Gastroesophageal sphincter (tissue), 4 donors: ENCODE results near the gene BCL11A. TPM values are rescaled to one million over a fixed set of nuclear protein-coding genes. Genes with fewer than 3 reads are reported as not detected.

Source experiments
- ATAC-seq: fragments of 150-250 bp; one replicate; pipeline ENCODE4 v1.9.1; 2016; ENCODE audit warnings: mild to moderate bottlenecking, moderate library complexity
- H3K27ac ChIP-seq, 4 donors: fragments of 200-600 bp; sonication (generic) in 3 of 4; 1 replicate in 3 of 4; 2 replicates in 1 of 4; pipeline ENCODE4 v1.5.1; 2016 to 2019
- H3K27me3 ChIP-seq: fragments of 200-600 bp; sonication (generic); one replicate; pipeline ENCODE4 v1.5.1; 2019
- H3K36me3 ChIP-seq, 2 donors: fragments of 200-600 bp; sonication (generic); one replicate each; pipeline ENCODE4 v1.5.1; 2019; ENCODE audit warnings: control low read depth in 1 of 2
- H3K4me1 ChIP-seq, 3 donors: fragments of 200-600 bp; sonication (generic); 1 replicate in 2 of 3; 2 replicates in 1 of 3; pipeline ENCODE4 v1.5.1; 2016 to 2019; ENCODE audit warnings: control low read depth in 2 of 3
- H3K4me3 ChIP-seq, 2 donors: fragments of 200-600 bp; sonication (generic); one replicate each; pipeline ENCODE4 v1.5.1; 2019; ENCODE audit warnings: mild to moderate bottlenecking in 1 of 2, moderate library complexity in 1 of 2
- H3K9me3 ChIP-seq, 3 donors: fragments of 200-600 bp; sonication (generic); one replicate each; pipeline ENCODE4 v1.5.1; 2017 to 2019; ENCODE audit warnings: control low read depth in 2 of 3
- EP300 ChIP-seq: sonication (generic); formaldehyde crosslinking; IDR thresholded peaks from one replicate; pipeline ENCODE4 v1.6.1; 2017; ENCODE audit warnings: antibody characterized with exemption, mild to moderate bottlenecking
- POLR2A ChIP-seq, 2 donors: fragments of 450-650 bp; IDR thresholded peaks; one replicate each; pipeline ENCODE4 v1.6.1; 2017; ENCODE audit warnings: antibody characterized with exemption in 2 of 2, mild to moderate bottlenecking in 2 of 2, moderate library complexity in 1 of 2
- POLR2AphosphoS5 ChIP-seq: sonication (generic); formaldehyde crosslinking; IDR thresholded peaks from one replicate; pipeline ENCODE4 v1.6.1; 2017; ENCODE audit warnings: antibody characterized with exemption
- WGBS, 2 donors: methylation state at CpG; one replicate each; pipeline ENCODE4 v1.1.5; 2018; ENCODE audit warnings: low coverage in 1 of 2; 5-methylcytosine and 5-hydroxymethylcytosine counted together
- total RNA-seq, 4 donors: library from RNA; depleted of rRNA; stranded (reverse); fragments of >200 nt; gene quantifications; one replicate each; pipeline ENCODE4 v1.1.0, GENCODE V29; 2016
- TF ChIP-seq, protein P1 (sequence below), 4 experiments: fragments of 200-600 bp in 2 of 4; fragments of 450-650 bp in 2 of 4; sonication (generic) in 1 of 4; IDR thresholded peaks; one replicate each; pipeline ENCODE4 v1.5.1; 2017 to 2019; ENCODE audit warnings: antibody characterized with exemption in 4 of 4, mild to moderate bottlenecking in 2 of 4, moderate library complexity in 2 of 4

BCL11A gene
- total RNA-seq, 4 donors from 2014 or later = 3.6 to 10.6 (median 8.1) TPM

DNA sequence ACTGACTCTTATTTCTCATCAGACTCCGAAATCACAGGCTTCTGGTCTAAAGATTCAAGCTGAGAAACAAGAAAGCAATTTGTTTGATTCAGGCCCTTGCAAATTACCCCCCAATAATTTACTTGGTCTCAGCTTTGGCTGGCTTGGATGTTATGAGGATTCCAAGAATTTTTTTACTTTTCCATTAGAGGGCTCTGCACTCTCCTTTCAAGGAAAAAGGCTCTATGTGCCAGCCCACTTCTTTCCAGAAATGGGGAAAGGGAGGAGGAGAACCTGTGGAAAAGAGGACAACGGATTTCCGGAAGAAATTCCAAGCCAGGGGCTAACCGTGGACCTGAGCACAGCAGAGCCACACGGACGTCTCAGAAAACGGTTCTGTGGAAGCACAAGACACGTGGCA is 44.4 kb downstream of the BCL11A start:
- Histone ChIP-seq H3K36me3 (no peaks in the 10 kb centered on the region), H3K9me3 (no peaks in the 10 kb centered on the region), H3K27ac (no peak overlapping the region), H3K4me3 (no peak overlapping the region), H3K4me1 (peaks cover 0 to 5% (median 0%) of the 10 kb centered on the region in 3 donors), H3K27me3 (no peaks in the 10 kb centered on the region)
- TF ChIP-seq POLR2AphosphoS5 (no peak), EP300 (no peak), POLR2A (IDR thresholded peaks at IDR 0.05) (no peak)
- TF ChIP-seq, protein P1, sequence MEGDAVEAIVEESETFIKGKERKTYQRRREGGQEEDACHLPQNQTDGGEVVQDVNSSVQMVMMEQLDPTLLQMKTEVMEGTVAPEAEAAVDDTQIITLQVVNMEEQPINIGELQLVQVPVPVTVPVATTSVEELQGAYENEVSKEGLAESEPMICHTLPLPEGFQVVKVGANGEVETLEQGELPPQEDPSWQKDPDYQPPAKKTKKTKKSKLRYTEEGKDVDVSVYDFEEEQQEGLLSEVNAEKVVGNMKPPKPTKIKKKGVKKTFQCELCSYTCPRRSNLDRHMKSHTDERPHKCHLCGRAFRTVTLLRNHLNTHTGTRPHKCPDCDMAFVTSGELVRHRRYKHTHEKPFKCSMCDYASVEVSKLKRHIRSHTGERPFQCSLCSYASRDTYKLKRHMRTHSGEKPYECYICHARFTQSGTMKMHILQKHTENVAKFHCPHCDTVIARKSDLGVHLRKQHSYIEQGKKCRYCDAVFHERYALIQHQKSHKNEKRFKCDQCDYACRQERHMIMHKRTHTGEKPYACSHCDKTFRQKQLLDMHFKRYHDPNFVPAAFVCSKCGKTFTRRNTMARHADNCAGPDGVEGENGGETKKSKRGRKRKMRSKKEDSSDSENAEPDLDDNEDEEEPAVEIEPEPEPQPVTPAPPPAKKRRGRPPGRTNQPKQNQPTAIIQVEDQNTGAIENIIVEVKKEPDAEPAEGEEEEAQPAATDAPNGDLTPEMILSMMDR (IDR thresholded peaks at IDR 0.05) = no peak
- no peak for ATAC-seq
- WGBS, 2 donors = 78 to 83% methylated on average over 3 to 5 of the region's 8 CpGs

DNA sequence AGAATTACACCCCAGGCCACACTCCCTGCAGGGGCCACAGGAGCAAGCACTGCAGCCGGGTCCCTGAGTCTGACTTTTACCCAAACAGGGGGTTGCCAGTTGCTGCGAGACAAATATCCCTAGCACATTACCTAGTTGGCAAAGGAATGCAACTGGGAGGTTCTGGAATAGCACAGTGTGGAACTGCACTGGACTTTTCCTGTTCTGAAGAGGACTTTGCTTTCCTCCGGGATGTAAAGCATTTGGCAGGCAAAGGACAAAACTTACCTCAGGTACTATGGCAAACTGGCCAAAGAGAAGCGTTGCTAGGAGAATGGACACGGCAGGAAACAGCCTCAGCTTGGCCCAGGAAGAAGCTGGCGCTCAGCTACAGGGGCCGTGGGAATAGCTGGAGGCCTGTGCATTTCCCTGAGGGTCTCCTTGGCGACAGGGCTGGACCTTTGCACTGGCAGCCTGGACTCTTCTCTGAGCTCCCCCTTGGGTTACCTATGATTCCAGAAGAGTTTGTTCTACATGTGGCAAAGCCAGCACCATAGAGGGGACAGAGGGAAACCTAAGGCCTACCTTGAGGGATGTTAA is 45.0 kb downstream of the BCL11A start:
- Histone ChIP-seq H3K36me3 (no peaks in the 10 kb centered on the region), H3K4me3 (no peak overlapping the region), H3K27ac (no peak overlapping the region), H3K9me3 (no peaks in the 10 kb centered on the region), H3K27me3 (no peaks in the 10 kb centered on the region), H3K4me1 (peaks cover 0 to 5% (median 0%) of the 10 kb centered on the region in 3 donors)
- TF ChIP-seq POLR2AphosphoS5 (no peak), EP300 (no peak), POLR2A (IDR thresholded peaks at IDR 0.05) (no peak)
- TF ChIP-seq, protein P1 (IDR thresholded peaks at IDR 0.05) = no peak
- ATAC-seq = no peak
- 40 to 80% methylated on average over 1 of the region's 8 CpGs for WGBS, 2 donors

DNA sequence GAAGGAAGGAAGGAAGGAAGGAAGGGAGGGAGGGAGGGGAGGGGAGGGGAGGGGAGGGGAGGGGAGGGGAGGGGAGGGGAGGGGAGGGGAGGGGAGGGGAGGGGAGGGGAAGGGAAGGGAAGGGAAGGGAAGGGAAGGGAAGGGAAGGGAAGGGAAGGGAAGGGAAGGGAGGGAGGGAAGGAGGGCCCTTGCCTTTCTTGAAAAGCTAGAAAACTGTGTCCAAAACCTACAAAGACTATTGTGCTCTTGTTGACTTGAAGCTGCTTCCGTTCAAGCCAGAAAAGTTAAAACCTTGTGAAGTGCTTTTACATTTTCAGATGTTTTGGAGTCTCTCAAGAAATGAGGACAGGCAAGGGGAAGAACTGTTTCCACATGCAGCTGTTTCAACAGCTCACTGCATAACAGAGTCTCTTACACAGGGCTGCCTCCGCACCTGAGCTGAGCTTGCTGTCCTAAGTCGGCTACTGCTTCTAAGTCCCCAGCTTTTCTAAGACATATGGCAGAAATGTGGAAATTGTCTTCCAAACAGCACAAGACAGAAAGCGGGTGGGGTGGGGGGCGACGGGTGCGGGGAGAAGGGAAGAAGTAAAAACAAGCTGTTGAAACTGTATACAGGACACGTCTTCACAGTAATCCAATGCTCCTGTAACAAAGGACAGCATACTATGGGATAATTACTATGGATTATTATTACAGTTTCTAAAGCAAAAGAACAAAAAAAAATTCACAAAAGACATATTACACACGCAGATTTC is 46.1 kb downstream of the BCL11A start:
- Histone ChIP-seq H3K9me3 (no peaks in the 10 kb centered on the region), H3K27me3 (no peaks in the 10 kb centered on the region), H3K36me3 (no peaks in the 10 kb centered on the region), H3K4me1 (peaks cover 0 to 5% (median 0%) of the 10 kb centered on the region in 3 donors), H3K4me3 (no peak overlapping the region), H3K27ac (no peak overlapping the region)
- ATAC-seq = no peak
- WGBS, 2 donors = 59 to 76% methylated on average over 6 to 7 of the region's 9 CpGs
- TF ChIP-seq POLR2AphosphoS5 = no peak
- no peak for TF ChIP-seq POLR2A (IDR thresholded peaks at IDR 0.05)
- TF ChIP-seq, protein P1 (IDR thresholded peaks at IDR 0.05) = no peak
- no peak for TF ChIP-seq EP300

GRCh38 chr2:60505880-60506260 is 47.6 kb downstream of the BCL11A start:
- no peak for ATAC-seq
- H3K9me3 ChIP-seq = no peaks in the 10 kb centered on the region
- 83 to 86% methylated on average over 2 of the region's 4 CpGs for WGBS, 2 donors
- no peaks in the 10 kb centered on the region for H3K27me3 ChIP-seq
- peaks cover 0 to 5% (median 0%) of the 10 kb centered on the region in 3 donors for H3K4me1 ChIP-seq
- H3K4me3 ChIP-seq = no peak overlapping the region
- no peak overlapping the region for H3K27ac ChIP-seq
- TF ChIP-seq POLR2AphosphoS5 = no peak
- no peak for TF ChIP-seq EP300
- TF ChIP-seq POLR2A (IDR thresholded peaks at IDR 0.05) = no peak
- TF ChIP-seq, protein P1 (IDR thresholded peaks at IDR 0.05) = no peak
- H3K36me3 ChIP-seq = no peaks in the 10 kb centered on the region
